Fibroblast of pulmonary artery (primary cell): ENCODE results near the gene RHOG.
"Not testable (repeated sequence)": the region's sequence is repeated elsewhere in the genome, so short reads cannot be mapped to it uniquely, and the experiment has no call there.

Experiments
- DNase-seq: peaks from one replicate; pipeline ENCODE4 v3.0.0-alpha.2; 2010; ENCODE audit warnings: low read depth
- H3K4me3 ChIP-seq: replicated peaks from 2 replicates; pipeline ENCODE4 v1.5.1; 2011; ENCODE audit warnings: low read depth, mild to moderate bottlenecking, control low read depth, low read length, moderate library complexity
- CTCF ChIP-seq: IDR thresholded peaks from 2 replicates; pipeline ENCODE4 v1.5.1; 2011; ENCODE audit warnings: mild to moderate bottlenecking, control low read depth, low read length, inconsistent platforms; ENCODE audit errors: missing control alignments

Gene RHOG

GRCh38 chr11:3867209-3868091 lies 26.7 kb upstream of the RHOG start:
- DNase-seq, result peak; percentile 80
- no peak overlapping the region for H3K4me3 ChIP-seq

GRCh38 chr11:3866836-3867208 lies 26.1 kb upstream of the RHOG start:
- no peak for TF ChIP-seq CTCF
- H3K4me3 ChIP-seq, result no peak overlapping the region
- no peak for DNase-seq

More at GRCh38 chr11:3867209-3868091, 26.7 kb upstream of the RHOG start:
- no peak for TF ChIP-seq CTCF

GRCh38 chr11:3866206-3866605 lies 25.4 kb upstream of the RHOG start:
- H3K4me3 ChIP-seq, result no peak overlapping the region
- no peak for TF ChIP-seq CTCF
- DNase-seq, result peak; percentile 27

GRCh38 chr11:3865388-3866193 lies 24.8 kb upstream of the RHOG start:
- H3K4me3 ChIP-seq, result no peak overlapping the region
- TF ChIP-seq CTCF, result no peak
- peak; percentile 83 for DNase-seq

- peak; percentile 60 for DNase-seq
- H3K4me3 ChIP-seq, result no peak overlapping the region
- TF ChIP-seq CTCF, result no peak
These were observed 20.9 kb upstream of the RHOG start for GRCh38 chr11:3861683-3862082.

- H3K4me3 ChIP-seq, DNase-seq: not testable (repeated sequence)
These were observed 20.2 kb upstream of the RHOG start for GRCh38 chr11:3860898-3861393.

GRCh38 chr11:3860375-3860774 lies 19.6 kb upstream of the RHOG start:
- no peak overlapping the region for H3K4me3 ChIP-seq
- no peak for TF ChIP-seq CTCF

More at GRCh38 chr11:3860375-3860774, 19.6 kb upstream of the RHOG start:
- no peak for DNase-seq
